DND-41 (cell line): ENCODE results near the gene GFAP.

ENCODE experiments used
- ATAC-seq: fragments of 200-7000 bp; cut with Tn5 transposase; 3 replicates; pipeline ENCODE4 v1.9.1; 2021; ENCODE audit warnings: low read depth; ENCODE audit not compliant: insufficient read depth
- DNase-seq: peaks from one replicate; pipeline ENCODE4 v3.0.0-alpha.2; 2020
- H2AFZ ChIP-seq: 2 replicates; pipeline ENCODE4 v1.6.0; 2012; ENCODE audit warnings: low read depth, low read length
- H3K27ac ChIP-seq: 2 replicates; pipeline ENCODE4 v1.5.1; 2012; ENCODE audit warnings: low read length, inconsistent platforms
- H3K27me3 ChIP-seq: fragments of 200-600 bp; sonication (generic); 2 replicates; pipeline ENCODE4 v1.6.0; 2012; ENCODE audit warnings: low read length, mild to moderate bottlenecking, inconsistent platforms; ENCODE audit not compliant: insufficient read depth, poor library complexity
- H3K36me3 ChIP-seq: 2 replicates; pipeline ENCODE4 v1.5.1; 2012; ENCODE audit warnings: low read length, inconsistent platforms; ENCODE audit not compliant: insufficient read depth
- H3K4me1 ChIP-seq: 2 replicates; pipeline ENCODE4 v1.5.1; 2012; ENCODE audit warnings: mild to moderate bottlenecking, low read length; ENCODE audit not compliant: insufficient read depth
- H3K4me2 ChIP-seq: 2 replicates; pipeline ENCODE4 v1.6.0; 2012; ENCODE audit warnings: mild to moderate bottlenecking, moderate library complexity, low read length, inconsistent platforms; ENCODE audit not compliant: insufficient read depth
- H3K4me3 ChIP-seq, 2 experiments: fragments of 200-600 bp in 1 of 2; shearing (Covaris generic) in 1 of 2; 2 replicates each; pipeline ENCODE4 v1.5.1; 2012 to 2016; ENCODE audit warnings: inconsistent platforms in 2 of 2, low read length in 2 of 2, mild to moderate bottlenecking in 2 of 2, low read depth in 1 of 2, moderate library complexity in 1 of 2
- H3K79me2 ChIP-seq: 2 replicates; pipeline ENCODE4 v1.6.0; 2012; ENCODE audit warnings: low read length, inconsistent platforms; ENCODE audit not compliant: insufficient read depth
- H3K9ac ChIP-seq: 2 replicates; pipeline ENCODE4 v1.6.0; 2012; ENCODE audit warnings: low read depth, mild to moderate bottlenecking, inconsistent platforms, low read length, moderate library complexity
- H3K9me3 ChIP-seq: 2 replicates; pipeline ENCODE4 v1.5.1; 2012; ENCODE audit warnings: low read length, moderate library complexity, mild to moderate bottlenecking, inconsistent platforms; ENCODE audit not compliant: insufficient read depth, severe bottlenecking
- H4K20me1 ChIP-seq: 2 replicates; pipeline ENCODE4 v1.6.0; 2012; ENCODE audit warnings: low read length; ENCODE audit not compliant: insufficient read depth
- EZH2 ChIP-seq: IDR thresholded peaks from 3 replicates; pipeline ENCODE4 v1.6.1; 2012; ENCODE audit warnings: borderline replicate concordance, low read depth, mild to moderate bottlenecking, moderate library complexity, low read length, inconsistent platforms; ENCODE audit not compliant: severe bottlenecking
- TF ChIP-seq, protein P1 (sequence below): IDR thresholded peaks from 2 replicates; pipeline ENCODE4 v1.5.1; 2012; ENCODE audit warnings: borderline replicate concordance, low read length, moderate library complexity, mild to moderate bottlenecking; ENCODE audit not compliant: poor library complexity, severe bottlenecking; ENCODE audit errors: extremely low read depth

Gene GFAP

GRCh38 chr17:44899074-44899782 is 16.1 kb downstream of the GFAP start, which contains the start of gene EFTUD2:
EFTUD2 (minus strand) TSS chr17:44899445; CDS start chr17:44894521, 4,924 bp downstream.
- TF ChIP-seq, protein P1, sequence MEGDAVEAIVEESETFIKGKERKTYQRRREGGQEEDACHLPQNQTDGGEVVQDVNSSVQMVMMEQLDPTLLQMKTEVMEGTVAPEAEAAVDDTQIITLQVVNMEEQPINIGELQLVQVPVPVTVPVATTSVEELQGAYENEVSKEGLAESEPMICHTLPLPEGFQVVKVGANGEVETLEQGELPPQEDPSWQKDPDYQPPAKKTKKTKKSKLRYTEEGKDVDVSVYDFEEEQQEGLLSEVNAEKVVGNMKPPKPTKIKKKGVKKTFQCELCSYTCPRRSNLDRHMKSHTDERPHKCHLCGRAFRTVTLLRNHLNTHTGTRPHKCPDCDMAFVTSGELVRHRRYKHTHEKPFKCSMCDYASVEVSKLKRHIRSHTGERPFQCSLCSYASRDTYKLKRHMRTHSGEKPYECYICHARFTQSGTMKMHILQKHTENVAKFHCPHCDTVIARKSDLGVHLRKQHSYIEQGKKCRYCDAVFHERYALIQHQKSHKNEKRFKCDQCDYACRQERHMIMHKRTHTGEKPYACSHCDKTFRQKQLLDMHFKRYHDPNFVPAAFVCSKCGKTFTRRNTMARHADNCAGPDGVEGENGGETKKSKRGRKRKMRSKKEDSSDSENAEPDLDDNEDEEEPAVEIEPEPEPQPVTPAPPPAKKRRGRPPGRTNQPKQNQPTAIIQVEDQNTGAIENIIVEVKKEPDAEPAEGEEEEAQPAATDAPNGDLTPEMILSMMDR = no peak
- no peak for TF ChIP-seq EZH2
- Histone ChIP-seq H3K4me3 (peak within 1 kb of the TSS; percentile 69 to 83), H3K79me2 (peaks cover 52% of the 10 kb centered on the region), H3K4me1 (peaks cover 23% of the 10 kb centered on the region), H3K36me3 (peaks cover 10% of the 10 kb centered on the region), H3K4me2 (peak within 1 kb of the TSS; percentile 75), H3K9ac (peak within 1 kb of the TSS; percentile 66), H2AFZ (peak within 1 kb of the TSS; percentile 93), H3K27me3 (no peaks in the 10 kb centered on the region), H3K27ac (peak within 1 kb of the TSS; percentile 98), H4K20me1 (peaks cover 14% of the 10 kb centered on the region; the same call in 1 of the 2 replicates), H3K9me3 (no peaks in the 10 kb centered on the region)
- peak; percentile 92 for DNase-seq
- peak; percentile 87 for ATAC-seq

GRCh38 chr17:44898768-44899073 is 16.6 kb downstream of the GFAP start:
- H3K27ac ChIP-seq = peak overlapping the region; percentile 98
- H3K27me3 ChIP-seq = no peaks in the 10 kb centered on the region
- H3K79me2 ChIP-seq = peaks cover 57% of the 10 kb centered on the region
- DNase-seq = peak; percentile 47
- TF ChIP-seq, protein P1 = no peak
- no peak for TF ChIP-seq EZH2
- peak overlapping the region; percentile 75 for H3K4me2 ChIP-seq
- peak overlapping the region; percentile 66 for H3K9ac ChIP-seq
- peaks cover 15% of the 10 kb centered on the region for H3K36me3 ChIP-seq
- H2AFZ ChIP-seq = peak overlapping the region; percentile 93
- H3K4me3 ChIP-seq = peak overlapping the region; percentile 69 to 83
- ATAC-seq = peak; percentile 64; the same call in 1 of the 3 replicates
- peaks cover 23% of the 10 kb centered on the region for H3K4me1 ChIP-seq
- peaks cover 14% of the 10 kb centered on the region; the same call in 1 of the 2 replicates for H4K20me1 ChIP-seq
- H3K9me3 ChIP-seq = no peaks in the 10 kb centered on the region

DNA sequence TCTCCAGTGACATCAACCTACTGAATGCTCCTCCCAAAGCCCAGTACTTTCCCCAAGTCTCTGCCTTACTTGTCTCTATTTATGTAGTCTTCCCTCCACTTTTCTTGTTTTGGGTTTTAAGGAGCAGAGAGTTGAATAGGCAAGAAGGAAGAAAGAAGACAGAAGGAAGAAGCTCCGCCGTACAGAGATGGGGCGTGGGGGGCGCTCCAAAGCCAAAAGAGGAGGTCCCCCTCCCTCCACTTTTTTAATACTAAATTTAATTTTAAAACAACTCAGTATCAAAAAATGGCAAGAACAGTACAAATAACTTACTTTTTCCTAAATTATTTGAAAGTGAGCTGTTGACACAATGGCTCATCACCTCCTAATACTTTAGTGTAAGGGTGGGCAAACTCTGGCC is 20.7 kb downstream of the GFAP start:
- no peak for TF ChIP-seq EZH2
- TF ChIP-seq, protein P1 = no peak
- no peak overlapping the region for H3K27ac ChIP-seq
- peaks cover 22% of the 10 kb centered on the region; the same call in 1 of the 2 replicates for H4K20me1 ChIP-seq
- H3K4me2 ChIP-seq = no peak overlapping the region
- no peak for DNase-seq
- H3K79me2 ChIP-seq = peaks cover 95% of the 10 kb centered on the region
- ATAC-seq = no peak
- peaks cover 17% of the 10 kb centered on the region for H3K4me1 ChIP-seq
- no peaks in the 10 kb centered on the region for H3K9me3 ChIP-seq
- H2AFZ ChIP-seq = no peak overlapping the region
- H3K4me3 ChIP-seq = no peak overlapping the region
- no peaks in the 10 kb centered on the region for H3K27me3 ChIP-seq
- H3K36me3 ChIP-seq = peaks cover 45% of the 10 kb centered on the region
- no peak overlapping the region for H3K9ac ChIP-seq
